Kidney (tissue), 14 donors: ENCODE measurements around the gene ABTB2. TPM values are rescaled to one million over a fixed set of nuclear protein-coding genes. Genes with fewer than 3 reads are reported as not detected.

Experiments
- DNase-seq, 5 donors: peaks; one replicate each; pipeline ENCODE4 v3.0.0-alpha.2; 2013 to 2020
- FAIRE-seq: peaks from 2 replicates; lab custom pipeline; 2012; peaks lifted over from hg19 to GRCh38; lab: Jason Lieb, UNC
- H3K27ac ChIP-seq, 2 donors: one replicate each; pipeline ENCODE4 v1.7.0; 2013; ENCODE audit warnings: low read depth in 2 of 2, low read length in 2 of 2, inconsistent platforms in 1 of 2
- H3K27me3 ChIP-seq: one replicate; pipeline ENCODE4 v1.7.1; 2013; ENCODE audit warnings: low read length, inconsistent platforms; ENCODE audit not compliant: control insufficient read depth, insufficient read depth
- H3K36me3 ChIP-seq, 3 donors: one replicate each; pipeline versions ENCODE4 v1.7.0 to v1.7.1; 2013; ENCODE audit warnings: low read length in 3 of 3, control low read depth in 1 of 3, inconsistent platforms in 1 of 3; ENCODE audit not compliant: insufficient read depth in 3 of 3, control insufficient read depth in 2 of 3
- H3K4me1 ChIP-seq, 3 donors: one replicate each; pipeline versions ENCODE4 v1.7.0 to v1.7.1; 2013; ENCODE audit warnings: low read length in 3 of 3, inconsistent platforms in 1 of 3, low read depth in 1 of 3; ENCODE audit not compliant: control insufficient read depth in 2 of 3, insufficient read depth in 2 of 3
- H3K4me3 ChIP-seq, 3 donors: one replicate each; pipeline versions ENCODE4 v1.7.0 to v1.8.1; 2013; ENCODE audit warnings: low read length in 3 of 3, control low read depth in 1 of 3, inconsistent platforms in 1 of 3
- H3K9ac ChIP-seq, 3 donors: one replicate each; pipeline versions ENCODE4 v1.7.0 to v1.7.1; 2013; ENCODE audit warnings: low read length in 3 of 3, control low read depth in 1 of 3, inconsistent platforms in 1 of 3
- H3K9me3 ChIP-seq, 3 donors: one replicate each; pipeline versions ENCODE4 v1.7.0 to v1.7.1; 2013; ENCODE audit warnings: low read length in 3 of 3, control low read depth in 1 of 3, inconsistent platforms in 1 of 3; ENCODE audit not compliant: control insufficient read depth in 2 of 3, insufficient read depth in 1 of 3
- intact Hi-C: fragments of 100-400 bp; cut with DNase I; formaldehyde crosslinking; loops from one replicate; pipeline ENCODE4 v1.11.1; 2022
- polyA plus RNA-seq: library from polyadenylated mRNA; stranded (reverse); fragments of 350-450 nt; fragmentation: Illumina TruSeq; extraction: RNeasy Lipid Tissue Mini Kit (QIAGEN cat#74804); gene quantifications from one replicate; pipeline ENCODE4 v1.2.3, GENCODE V29; 2014; ENCODE audit warnings: low read depth, low replicate concordance; ENCODE audit not compliant: insufficient read depth
- total RNA-seq: library from RNA; stranded (reverse); fragmentation: NEBNext Ultra II Directional; extraction: Animal tissue kit (Norgen Biotek cat#: 25700); gene quantifications from one replicate; pipeline ENCODE4 v1.2.1, GENCODE V29; 2021
- TF ChIP-seq, protein P1 (sequence below): IDR thresholded peaks from 3 replicates; pipeline ENCODE4 v1.5.1; 2012; ENCODE audit warnings: mild to moderate bottlenecking, moderate library complexity, borderline replicate concordance; ENCODE audit not compliant: insufficient read depth; ENCODE audit errors: extremely low read depth
- donor health status: control.
- donor health status: control.
- donor health status: control.
- donor health status: control.
- donor health status: control.
- donor health status: DM: yes; HTN: yes; CAD: no.
- donor health status: Normal renal cell carcinoma (clear cell type).

Gene ABTB2
- total and polyA plus RNA-seq, 2 donors from 2014 or later: 7.6 to 22.1 TPM

DNA sequence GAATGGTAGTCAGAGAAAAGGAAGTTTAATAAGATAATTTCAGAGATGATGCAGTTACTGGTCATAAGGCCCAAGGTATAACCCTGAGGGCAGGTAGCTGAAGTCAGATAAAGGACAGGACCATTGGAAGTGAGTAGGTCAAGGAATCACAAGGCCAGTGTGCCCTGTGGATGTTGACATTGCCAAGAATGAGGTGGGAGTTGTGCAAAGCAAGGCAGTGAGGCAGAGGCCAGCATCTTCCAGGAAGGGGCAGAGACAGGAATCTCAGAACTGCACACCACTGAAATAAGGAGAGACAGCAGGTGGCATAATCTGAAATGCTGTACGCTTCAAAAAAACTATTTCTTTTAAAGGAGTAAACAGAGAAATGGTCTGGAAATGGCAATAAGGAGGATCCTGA lies 61.4 kb downstream of the ABTB2 start:
- TF ChIP-seq, protein P1, sequence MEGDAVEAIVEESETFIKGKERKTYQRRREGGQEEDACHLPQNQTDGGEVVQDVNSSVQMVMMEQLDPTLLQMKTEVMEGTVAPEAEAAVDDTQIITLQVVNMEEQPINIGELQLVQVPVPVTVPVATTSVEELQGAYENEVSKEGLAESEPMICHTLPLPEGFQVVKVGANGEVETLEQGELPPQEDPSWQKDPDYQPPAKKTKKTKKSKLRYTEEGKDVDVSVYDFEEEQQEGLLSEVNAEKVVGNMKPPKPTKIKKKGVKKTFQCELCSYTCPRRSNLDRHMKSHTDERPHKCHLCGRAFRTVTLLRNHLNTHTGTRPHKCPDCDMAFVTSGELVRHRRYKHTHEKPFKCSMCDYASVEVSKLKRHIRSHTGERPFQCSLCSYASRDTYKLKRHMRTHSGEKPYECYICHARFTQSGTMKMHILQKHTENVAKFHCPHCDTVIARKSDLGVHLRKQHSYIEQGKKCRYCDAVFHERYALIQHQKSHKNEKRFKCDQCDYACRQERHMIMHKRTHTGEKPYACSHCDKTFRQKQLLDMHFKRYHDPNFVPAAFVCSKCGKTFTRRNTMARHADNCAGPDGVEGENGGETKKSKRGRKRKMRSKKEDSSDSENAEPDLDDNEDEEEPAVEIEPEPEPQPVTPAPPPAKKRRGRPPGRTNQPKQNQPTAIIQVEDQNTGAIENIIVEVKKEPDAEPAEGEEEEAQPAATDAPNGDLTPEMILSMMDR: no peak
- no peak for FAIRE-seq
- H3K9ac ChIP-seq: no peak overlapping the region
- no peaks in the 10 kb centered on the region for H3K36me3 ChIP-seq
- H3K4me3 ChIP-seq: no peak overlapping the region
- DNase-seq: no peak
- H3K9me3 ChIP-seq: no peaks in the 10 kb centered on the region
- H3K4me1 ChIP-seq: no peaks in the 10 kb centered on the region
- H3K27me3 ChIP-seq: no peaks in the 10 kb centered on the region
- intact Hi-C loops: no loop called here
- no peak overlapping the region for H3K27ac ChIP-seq

- Histone ChIP-seq H3K9me3 (no peaks in the 10 kb centered on the region), H3K27me3 (no peaks in the 10 kb centered on the region), H3K4me3 (no peak overlapping the region), H3K27ac (no peak overlapping the region), H3K36me3 (no peaks in the 10 kb centered on the region), H3K4me1 (peaks cover 0 to 6% (median 0%) of the 10 kb centered on the region in 3 donors), H3K9ac (no peak overlapping the region)
- DNase-seq (no peak), FAIRE-seq (no peak)
- intact Hi-C loops: no loop called here
- TF ChIP-seq, protein P1: no peak
These were observed 65.3 kb downstream of the ABTB2 start for GRCh38 chr11:34292546-34292945.

DNA sequence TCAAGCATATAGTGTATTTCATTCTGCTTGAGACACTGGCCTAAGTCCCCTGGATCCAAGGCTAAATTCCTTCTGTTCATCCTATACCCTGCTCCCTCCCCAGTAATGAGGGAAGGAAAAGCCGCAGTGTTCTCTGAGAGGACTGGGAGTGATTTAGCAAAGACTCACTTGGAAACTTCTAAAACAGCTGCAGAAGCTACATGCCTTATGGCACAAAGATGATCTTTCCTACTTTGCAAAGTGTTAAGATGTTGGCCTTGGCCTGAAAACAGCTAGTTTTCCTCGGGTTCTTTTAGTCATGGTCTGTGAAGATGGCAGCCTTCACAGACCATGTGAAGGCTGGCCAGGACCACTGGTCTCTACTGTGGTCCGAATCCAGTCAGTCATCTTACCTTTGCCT lies 65.7 kb downstream of the ABTB2 start:
- DNase-seq (no peak), FAIRE-seq (no peak)
- Histone ChIP-seq H3K4me3 (no peak overlapping the region), H3K27ac (no peak overlapping the region), H3K9me3 (no peaks in the 10 kb centered on the region), H3K9ac (no peak overlapping the region), H3K4me1 (peaks cover 0 to 6% (median 0%) of the 10 kb centered on the region in 3 donors), H3K27me3 (no peaks in the 10 kb centered on the region), H3K36me3 (no peaks in the 10 kb centered on the region)
- intact Hi-C loops: no loop called here
- TF ChIP-seq, protein P1: no peak

- DNase-seq: no peak
- H3K4me1 ChIP-seq: peaks cover 0 to 6% (median 0%) of the 10 kb centered on the region in 3 donors
- H3K27me3 ChIP-seq: no peaks in the 10 kb centered on the region
- TF ChIP-seq, protein P1: no peak
- H3K36me3 ChIP-seq: no peaks in the 10 kb centered on the region
- H3K9me3 ChIP-seq: no peaks in the 10 kb centered on the region
- H3K9ac ChIP-seq: no peak overlapping the region
- no peak overlapping the region for H3K4me3 ChIP-seq
- FAIRE-seq: no peak
- H3K27ac ChIP-seq: no peak overlapping the region
- intact Hi-C loops: no loop called here
These were observed 66.9 kb downstream of the ABTB2 start for GRCh38 chr11:34290926-34291325.
